ENCODE measurements around the gene TAF5L.
"Not testable (repeated sequence)": the region's sequence is repeated elsewhere in the genome, so short reads cannot be mapped to it uniquely, and the experiment has no call there.

The TAF5L gene

DNA sequence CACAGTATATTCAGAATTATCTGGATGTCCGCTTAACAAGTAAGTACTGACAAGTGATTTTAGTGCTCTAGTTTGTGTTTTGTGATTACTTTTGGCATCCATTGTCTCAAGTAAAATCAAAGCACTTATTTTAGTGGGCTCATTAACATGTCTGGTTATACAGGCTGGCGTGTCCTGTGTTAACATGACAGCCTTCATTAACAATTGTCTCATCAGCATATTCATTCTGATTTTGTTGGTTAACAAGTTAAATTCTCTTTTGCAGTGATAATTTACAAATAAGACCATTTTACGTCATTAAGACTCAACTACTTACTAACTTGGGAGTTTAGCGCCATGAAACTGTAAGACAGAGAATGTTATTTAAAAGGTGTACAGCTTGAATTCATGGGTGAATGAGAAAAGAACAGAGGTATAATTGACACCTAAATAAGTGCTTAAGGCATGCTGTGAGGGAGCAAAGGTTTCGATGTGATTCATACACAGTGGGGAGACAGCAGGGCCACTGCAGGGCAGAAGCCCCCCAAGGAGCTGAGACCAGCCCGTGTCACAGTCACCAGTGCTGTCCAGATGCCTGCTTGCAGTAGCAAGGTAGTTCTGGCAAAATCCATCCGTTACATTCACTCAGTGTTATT lies 22.4 kb downstream of the TAF5L start:
- no peak for DNase-seq

DNA sequence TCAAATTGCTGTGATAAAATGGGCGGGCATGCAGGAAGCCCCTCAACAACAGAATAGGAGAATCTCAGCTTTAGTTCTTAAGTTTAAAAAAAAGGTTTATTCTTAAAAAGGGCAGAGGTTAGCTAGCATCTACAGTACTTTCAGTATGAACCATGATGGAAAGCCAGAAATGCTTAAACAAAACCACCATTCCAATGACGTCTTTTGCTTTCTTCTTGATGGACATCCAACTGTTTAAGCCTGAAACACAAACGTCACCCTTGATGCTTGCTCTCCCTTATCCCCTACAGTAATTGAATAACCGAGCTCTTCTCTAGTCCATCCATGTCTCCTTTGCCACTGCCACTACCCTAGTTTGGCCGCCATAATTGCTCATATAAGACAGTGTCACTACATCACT lies 25.7 kb downstream of the TAF5L start:
- no peak for DNase-seq

DNA sequence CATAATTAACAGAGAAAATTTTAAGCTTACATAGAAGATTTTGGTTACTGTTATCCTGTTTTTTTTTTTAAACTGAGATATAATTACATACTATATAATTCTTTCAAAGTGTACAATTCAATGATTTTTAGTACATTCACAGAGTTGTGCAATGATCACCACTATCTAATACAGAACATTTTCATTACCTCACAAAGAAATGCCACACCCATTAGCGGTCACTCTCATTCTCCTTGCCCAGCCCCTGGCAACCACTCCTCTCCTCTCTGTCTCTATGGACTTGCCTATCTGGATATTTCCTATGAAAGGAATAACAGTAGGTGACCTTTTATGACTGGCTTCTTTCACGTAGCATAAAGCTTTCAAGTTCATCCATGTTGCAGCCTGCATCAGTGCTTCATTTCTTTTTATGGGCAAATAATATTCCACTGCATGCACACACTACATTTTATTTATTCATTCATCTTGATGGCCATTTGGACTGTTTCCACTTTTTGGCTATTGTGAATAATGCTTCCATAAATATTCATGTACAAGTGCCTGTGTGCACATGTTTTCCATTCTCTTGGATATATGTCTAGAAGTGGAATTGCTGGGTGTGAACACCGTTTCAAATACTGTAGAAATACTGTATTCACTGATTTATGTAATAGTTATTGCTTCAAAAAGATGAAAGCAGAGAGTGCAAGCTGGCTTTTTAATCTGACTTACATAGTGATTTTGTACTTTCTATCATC lies 26.5 kb downstream of the TAF5L start:
- no peak for DNase-seq

DNA sequence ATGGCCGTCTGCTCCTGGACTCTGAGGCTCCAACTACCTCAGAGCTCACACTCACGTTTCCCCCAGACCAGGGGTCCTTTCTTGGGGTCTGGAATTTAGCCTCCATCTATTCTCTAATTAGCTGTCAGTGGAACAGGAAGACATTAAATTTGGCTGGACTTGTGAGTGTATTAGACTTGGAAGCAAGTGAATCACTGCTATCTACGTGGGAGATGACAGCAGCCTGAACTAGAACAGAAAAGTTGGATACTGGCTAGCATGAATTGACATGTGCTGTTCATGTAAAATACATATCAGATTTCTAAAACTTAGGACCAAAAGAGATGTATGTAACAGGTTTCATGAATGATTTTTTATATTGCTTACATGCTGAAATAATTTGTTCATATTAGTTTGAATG lies 28.0 kb downstream of the TAF5L start:
- DNase-seq = no peak

DNA sequence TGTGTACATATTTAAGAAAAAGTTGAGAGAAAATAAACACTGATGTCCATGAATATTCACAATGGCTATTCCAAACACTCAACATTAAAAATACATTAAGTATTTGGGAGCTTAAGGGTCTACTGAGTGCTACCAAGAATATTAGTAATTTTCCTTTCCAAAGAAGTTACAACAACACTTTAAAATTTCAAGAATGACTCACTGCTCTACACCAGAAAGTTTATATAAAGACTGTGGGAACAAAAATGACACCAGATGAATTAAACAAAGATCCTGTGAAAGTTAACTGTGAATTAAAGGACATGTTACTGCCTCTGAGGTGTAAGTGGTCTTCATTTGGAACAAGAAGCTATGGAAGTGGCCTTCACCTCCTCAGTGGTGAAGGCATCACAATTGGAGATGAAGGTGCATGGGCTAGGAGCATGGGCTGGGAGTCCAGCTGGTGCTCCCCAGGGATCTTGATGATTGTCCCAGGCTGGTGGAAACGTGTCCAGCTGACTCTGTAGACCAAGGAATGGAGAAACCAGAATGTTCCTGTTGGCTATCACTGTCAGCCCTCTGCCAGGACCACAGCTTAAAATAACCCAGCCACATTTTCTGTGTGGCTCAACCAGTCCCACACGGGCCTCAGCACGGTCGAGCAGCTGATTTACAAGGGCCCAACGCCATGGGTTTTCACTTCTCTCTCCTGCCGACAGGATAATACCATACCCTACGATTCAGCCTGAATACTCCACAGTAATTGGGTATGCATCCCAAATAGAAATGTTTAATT lies 28.8 kb downstream of the TAF5L start:
- DNase-seq = no peak

DNA sequence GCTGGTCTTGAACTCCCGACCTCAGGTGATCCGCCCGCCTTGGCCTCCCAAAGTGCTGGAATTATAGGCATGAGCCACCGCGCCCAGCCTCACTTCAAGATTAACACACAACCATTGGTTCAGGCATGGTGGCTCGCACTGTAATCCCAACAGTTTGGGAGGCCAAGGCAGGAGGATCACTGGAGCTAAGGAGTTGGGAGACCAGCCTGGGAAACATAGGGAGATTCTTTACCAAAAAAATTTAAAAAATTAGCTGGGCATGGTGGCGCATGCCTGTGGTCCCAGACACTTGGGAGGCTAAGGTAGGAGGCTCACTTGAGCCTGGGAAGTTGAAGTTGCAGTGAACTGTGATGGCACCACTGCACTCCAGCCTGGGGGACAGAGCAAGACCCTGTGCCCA lies 30.0 kb downstream of the TAF5L start:
- not testable (repeated sequence) for DNase-seq

DNA sequence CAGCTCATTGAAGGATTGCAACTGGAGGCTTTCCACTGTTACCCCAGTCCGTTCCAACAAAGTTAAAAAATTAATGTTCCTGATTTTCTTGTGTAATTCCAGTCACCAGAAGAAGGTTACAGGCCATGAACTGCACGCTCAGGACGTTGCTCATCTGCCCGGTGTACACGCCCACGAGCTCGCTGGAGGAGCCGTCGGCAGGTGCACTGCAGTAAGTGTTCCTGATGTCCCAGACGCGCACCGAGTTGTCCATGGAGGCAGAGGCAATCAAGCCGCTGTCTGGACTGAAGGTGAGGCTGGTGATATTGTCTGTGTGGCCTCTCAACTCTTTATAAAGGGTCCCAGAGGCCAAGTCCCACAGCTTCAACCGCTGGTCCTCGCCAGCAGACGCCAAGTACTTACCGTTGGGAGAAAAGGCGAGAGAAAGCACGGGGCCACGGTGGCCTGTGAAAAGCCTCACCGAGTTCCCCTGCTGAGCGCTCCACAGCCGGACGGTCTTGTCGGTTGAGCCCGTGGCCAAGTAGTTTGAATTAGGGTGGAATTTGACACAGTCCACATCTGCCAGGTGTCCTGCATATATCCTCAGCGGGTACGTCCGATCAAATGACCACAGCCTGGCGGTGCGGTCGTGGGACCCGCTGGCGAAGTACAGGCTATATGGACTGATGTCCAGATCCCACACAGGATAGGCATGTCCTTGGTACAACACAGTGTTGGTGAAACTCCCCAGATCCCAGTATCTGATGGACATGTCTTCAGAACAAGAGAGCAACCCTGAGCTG lies 31.5 kb downstream of the TAF5L start:
- no peak for DNase-seq

DNA sequence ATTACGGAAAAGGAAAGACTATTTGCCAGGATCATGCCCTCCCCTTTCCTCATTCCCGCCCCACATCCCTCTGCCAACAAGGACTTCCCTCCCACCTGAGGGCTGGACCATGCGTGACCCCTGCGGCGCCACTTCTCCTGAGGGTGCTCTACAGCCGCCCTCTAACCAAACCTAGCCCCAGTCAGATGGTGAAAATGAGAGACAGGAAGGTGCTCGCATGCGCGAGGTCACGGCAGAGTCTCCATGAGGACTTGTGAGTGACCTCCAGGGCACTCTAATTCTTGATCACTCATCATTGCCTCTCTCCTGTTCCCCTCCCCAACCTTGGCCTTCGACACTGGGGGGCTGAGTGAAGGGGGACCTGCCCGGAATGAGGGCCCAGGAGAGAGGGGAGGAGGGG lies 32.1 kb downstream of the TAF5L start:
- DNase-seq = no peak

DNA sequence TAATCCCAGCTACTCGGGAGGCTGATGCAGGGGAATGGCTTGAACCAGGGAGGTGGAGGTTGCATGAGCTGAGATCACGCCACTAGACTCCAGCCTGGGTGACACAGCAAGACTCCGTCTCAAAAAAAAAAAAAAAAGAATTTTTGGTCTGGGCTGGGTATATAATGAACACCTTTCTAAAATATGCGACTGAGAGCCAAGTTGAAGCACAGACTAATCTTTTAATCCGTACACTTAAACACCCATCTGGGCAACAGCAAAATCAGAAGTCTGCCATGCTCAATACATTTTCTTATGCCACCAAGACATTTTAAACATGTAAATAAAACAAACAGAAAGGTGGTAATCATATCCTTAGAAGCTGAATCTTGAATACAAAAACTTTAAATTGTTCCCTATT lies 35.8 kb downstream of the TAF5L start:
- DNase-seq = no peak

DNA sequence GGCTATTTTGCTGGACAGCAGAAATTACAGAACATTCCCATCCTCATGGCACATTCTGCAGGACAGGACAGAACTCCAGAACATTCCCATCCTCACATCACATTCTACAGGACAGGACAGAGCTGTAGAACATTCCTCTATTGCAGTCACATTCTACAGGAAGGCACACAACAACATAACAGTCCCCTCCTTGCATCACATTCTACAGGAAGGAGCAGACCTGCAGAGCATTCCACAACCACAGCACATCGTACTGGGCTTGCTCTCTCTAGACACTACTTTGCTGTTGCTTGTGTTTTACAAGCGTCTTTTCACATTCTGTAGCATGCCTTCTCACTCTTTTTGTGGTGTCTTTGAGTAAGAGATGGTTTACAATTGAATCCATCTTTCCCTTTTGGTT lies 40.6 kb downstream of the TAF5L start:
- no peak for DNase-seq

DNA sequence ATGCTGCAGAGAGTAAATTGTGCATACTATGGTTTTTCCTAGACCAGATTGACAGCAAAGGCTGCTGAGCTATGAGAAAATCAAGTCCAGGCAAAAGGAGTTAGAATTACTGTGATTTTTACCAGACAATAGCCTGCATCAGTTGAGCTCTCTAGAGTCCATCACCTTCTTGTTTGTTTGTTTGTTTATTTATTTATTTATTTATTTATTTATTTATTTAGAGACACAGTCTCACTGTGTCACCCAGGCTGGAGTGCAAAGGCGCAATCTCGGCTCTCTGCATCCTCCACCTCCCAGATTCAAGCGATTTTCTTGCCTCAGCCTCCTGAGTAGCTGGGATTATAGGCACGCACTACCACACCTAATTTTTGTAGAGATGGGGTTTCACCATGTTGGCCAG lies 43.2 kb downstream of the TAF5L start:
- no peak for DNase-seq

DNA sequence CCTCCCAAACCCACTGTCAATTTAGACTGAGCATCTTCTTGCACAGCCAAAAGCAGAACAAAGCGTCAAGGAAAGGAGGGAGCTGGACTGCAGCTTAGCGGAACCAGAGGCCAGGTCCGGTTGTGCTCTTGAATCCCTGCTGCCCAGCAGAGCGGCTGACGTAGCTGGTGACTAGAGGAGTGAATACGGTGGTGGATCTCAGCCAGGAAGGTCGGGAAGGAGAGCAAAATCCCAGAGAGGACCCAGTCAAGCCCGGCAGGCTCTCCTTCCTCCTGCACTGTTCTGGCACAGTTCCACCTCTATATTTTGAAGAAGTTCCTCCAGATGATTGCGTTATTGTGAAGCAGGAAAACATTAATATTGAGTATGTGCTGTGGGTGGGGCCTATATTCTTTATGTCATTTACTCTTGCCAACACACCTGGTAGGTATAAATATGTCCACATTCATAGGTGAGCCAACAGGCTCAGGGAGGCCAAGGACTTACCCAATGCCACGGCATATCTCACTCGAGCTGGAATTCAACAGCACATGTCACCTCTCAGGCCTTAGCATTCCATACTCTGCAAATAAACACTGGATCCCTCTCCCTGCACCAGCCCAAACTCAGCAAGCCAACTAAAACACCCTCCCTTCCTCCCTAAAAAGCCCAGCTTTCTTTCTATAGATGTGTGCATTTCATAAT lies 43.8 kb downstream of the TAF5L start:
- DNase-seq = no peak

DNA sequence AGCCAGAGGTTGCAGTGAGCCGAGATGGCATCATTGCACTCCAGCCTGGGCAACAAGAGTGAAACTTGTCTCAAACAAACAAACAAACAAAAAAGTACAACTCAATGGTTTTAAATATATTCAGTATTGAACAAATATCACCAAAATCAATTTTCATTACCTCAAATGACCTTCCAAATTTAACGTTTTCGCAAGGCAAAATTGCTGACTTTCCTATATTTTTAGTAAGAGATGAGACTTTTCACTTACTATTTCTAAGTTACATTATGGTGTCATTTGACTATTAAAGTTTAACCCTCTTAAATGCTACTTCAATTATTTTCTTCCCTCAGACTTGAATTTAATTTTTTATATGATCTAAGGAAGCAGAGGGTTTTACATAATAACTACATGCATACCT lies 44.4 kb downstream of the TAF5L start:
- DNase-seq = no peak

DNA sequence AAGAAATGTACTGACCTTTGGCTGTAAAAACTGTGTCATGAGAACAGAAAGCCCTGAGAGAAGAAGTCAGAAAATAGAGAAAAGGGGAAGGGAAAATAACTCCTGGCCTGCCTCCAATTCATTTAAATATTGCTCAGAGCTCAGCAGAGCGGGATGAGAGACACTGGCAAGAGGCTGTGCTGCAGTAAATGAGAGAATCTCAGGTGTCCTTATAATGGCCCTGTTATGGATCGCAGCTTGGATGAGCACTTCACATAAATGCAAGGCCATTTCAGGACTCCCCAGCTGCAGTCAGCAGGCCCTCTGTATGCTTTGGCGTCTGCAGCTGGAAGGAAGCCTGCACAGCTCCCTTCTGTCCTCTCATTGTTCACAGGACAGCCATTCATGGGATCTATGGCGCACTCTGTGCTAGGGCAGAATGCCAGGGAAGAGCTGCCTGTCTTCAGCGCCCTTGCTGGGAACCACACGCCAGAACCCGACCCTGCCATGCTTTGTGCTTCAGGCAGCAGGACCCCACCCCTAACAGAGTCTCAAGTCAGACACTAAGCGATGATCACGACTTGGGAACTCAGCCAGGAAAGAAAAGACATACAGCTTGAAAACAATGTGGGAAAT lies 46.8 kb downstream of the TAF5L start:
- no peak for DNase-seq

DNA sequence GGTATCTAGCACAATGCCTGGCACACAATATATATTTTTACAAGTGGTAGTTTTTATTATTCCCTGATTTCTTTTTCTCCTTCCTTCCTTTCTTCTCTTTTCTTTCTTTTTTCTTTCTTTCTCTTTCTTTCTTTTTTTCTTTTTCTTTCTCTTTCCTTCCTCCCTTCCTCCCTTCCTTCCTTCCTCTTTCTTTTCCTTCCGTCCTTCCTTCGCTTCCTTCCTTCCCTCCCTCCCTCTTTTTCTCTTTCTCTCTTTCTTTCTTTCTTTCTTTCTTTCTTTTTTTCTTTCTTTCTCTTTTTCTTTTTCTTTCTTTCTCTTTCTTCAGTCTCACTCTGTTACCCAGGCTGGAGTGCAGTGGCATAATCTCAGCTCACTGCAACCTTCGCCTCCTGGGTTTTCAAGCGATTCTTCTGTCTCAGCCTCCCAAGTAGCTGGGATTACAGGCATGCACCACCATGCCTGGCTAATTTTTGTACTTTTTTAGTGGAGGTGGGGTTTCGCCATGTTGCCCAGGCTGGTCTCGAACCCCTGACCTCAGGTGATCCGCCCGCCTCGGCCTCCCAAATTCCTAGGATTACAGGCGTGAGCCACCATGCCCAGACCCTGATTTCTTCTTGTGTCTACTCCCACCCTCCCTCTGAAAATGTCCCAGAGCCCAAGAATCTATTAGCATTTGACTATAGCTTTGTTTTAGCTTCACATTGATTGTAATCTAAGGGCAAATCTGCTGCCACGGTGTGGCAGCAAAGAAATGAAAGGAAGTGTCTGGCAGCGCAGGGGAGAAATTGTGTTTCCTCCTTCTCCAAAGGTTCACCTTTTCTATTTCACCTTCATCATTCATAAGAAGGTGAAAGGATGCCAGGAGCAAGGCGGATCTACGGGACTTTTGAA lies 47.5 kb downstream of the TAF5L start:
- DNase-seq = no peak

DNA sequence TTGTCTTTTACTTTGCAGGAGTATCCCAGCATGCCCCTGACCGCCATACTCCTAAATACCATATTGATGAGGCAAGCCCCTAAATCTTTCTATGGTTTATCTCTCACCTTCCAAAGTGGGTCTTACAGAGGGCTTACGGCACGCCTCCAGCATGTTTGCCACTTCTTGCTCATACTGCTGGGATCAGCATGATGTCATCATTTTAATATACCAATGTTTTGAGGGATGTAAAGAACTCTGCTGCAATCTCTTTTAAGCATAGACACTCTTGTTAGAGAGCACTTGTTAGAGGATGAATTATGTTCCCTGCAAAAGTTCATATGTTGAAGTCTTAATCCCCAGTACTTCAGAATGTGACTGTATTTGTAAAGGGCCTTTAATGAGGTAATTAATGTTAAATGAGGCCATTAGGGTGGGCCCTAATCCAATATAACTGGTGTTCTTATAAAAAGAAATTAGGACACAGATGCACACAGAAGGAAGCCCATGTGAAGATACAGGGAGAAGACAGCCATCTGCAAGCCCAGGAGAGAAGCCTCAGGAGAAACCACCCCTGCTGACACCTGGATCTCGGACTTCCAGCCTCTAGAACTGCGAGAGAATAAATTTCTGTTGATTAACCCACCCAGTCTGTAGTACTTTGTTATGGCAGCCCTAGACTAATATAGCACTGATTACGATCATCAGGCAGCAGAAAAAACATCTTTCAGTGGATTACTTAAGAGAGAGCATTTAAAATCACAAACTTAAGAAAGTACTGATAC lies 51.1 kb downstream of the TAF5L start:
- DNase-seq = no peak

DNA sequence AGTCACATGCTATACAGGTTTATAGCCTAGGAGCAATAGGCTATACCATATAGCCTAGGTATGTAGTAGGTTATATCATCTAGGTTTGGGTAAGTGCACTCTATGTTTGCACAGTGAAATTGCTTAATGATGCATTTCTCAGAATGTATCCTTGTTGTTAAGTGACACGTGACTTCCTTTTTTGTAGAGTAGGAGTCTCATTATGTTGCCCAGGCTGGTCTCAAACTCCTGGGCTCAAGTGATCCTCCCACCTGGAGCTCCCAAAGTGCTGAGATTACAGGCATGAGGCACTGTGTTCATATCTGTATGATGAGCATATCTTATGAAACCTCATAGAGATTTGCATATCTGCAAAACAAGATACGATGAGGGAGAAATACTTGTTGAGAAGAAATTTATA lies 53.6 kb downstream of the TAF5L start:
- no peak for DNase-seq

DNA sequence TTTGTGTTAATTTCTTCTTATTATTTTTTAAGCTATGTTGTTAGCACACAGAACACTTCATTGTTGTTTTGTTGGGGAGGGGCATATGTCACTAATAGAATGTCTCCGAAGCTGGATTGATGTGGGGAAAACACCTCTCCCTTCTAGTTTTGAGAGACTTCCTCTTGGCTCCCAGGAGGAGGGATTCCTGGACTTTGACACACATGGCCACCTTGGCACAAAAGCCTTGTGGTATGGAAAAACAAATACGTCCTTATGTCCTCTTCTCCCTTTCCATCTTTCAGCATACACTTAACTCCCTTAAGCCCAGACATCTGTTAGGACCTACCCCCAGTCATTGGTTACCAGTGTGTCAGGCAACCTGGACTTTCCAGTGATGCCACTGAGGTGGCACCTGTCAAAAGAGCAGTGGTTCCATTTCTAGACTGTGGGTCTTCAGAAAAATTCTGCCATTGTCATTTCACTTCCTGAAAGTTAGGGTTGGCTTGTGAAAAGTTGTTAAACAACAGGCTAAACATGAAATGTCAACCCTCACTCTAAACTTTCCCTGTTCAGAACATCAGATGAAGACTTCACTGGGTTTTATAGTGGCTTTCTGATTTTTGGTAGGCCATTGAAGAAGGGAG lies 54.9 kb downstream of the TAF5L start:
- DNase-seq = no peak

DNA sequence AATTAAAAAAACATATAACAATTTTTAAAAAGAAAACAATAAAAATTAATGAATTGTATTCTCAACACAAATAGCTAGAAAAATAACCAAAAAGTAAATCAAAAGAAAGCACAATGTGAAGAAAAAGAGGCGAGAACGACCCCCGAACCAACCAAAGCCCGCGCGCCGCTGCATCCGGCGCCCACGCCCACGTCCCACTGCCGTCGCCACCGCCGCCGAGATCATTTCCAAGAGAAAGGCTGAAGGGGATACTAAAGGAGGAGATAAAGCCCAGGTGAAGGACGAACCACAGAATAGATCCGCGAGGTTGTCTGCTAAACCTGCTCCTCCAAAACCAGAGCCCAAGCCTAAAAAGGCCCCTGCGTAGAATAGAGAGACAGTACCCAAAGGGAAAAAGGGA lies 55.6 kb downstream of the TAF5L start:
- DNase-seq = no peak

All from activated T-cell treated with anti-CD3 and anti-CD28 coated beads, Interleukin-2, amount 50 U/mL, for 48 hours (primary cell).